ENCODE data around the gene IDH1. TPM values are rescaled to one million over a fixed set of nuclear protein-coding genes. Genes with fewer than 3 reads are reported as not detected.

The IDH1 gene
- total and polyA plus RNA-seq, 2 of the 13 experiments (the other 11 are each of a cell fraction or from before 2014, with no cell fraction given) = 312 to 1,077 TPM

DNA sequence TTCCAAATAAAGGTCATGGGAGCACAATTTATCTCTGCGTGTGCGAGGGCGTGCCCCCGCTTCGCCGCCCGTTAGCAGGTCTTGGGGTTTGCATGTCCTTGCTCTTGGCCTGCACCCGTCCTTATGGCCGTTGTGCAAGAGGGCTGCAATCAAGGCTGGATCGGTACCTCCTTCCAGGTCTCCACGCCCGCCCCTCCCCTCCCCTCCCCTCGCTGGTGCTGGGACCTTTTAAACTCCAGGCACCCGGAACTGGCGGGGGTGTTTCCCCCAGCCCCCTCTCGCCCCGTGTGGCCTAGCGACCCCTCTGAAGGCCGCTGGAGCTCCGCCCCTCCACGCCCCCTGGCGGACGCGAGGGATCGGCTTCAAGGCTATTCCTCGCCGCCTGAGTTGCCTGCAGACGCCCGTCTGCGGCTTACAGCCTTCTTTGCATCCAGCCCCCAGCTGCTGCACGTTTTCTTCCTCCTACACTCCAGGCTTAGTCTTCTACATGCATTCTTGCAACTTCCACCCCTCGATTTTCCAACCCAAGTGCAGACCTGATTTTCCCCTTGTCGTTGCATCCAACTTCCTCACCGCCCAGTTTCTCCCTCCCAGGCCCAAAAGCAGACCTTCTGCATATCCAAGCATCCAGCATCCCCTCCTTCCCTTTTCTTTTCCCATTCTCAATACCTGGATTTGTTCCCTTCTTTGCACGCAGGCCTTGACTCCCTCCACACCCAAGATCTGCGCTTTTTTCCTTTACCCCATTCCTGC lies 577 bp downstream of the IDH1 start (continued):
- TF ChIP-seq NFAT5 (CRISPR knock-in tag; IDR thresholded peaks at IDR 0.05) = no peak
- peak; percentile 32; the same call in 1 of the 2 replicates for TF ChIP-seq NRL (CRISPR knock-in tag; IDR thresholded peaks at IDR 0.05; ENCODE audit: borderline replicate concordance)
- peak; percentile 23 for TF ChIP-seq AGO1 (IDR thresholded peaks at IDR 0.05; ENCODE audit: low read depth, low read length, poor library complexity, severe bottlenecking)
- TF ChIP-seq ZNF839 (CRISPR knock-in tag; IDR thresholded peaks at IDR 0.05; ENCODE audit: borderline replicate concordance) = no peak
- no peak for TF ChIP-seq GPN1 (CRISPR knock-in tag; IDR thresholded peaks at IDR 0.05; ENCODE audit: borderline replicate concordance)
- no peak for TF ChIP-seq TRIM22 (IDR thresholded peaks at IDR 0.05)
- TF ChIP-seq ZNF788 (CRISPR knock-in tag; IDR thresholded peaks at IDR 0.05; ENCODE audit: borderline replicate concordance) = peak; percentile 82
- peak; percentile 66; the same call in 1 of the 2 replicates for TF ChIP-seq ZNF556 (CRISPR knock-in tag; IDR thresholded peaks at IDR 0.05; ENCODE audit: borderline replicate concordance)
- TF ChIP-seq, protein P1, sequence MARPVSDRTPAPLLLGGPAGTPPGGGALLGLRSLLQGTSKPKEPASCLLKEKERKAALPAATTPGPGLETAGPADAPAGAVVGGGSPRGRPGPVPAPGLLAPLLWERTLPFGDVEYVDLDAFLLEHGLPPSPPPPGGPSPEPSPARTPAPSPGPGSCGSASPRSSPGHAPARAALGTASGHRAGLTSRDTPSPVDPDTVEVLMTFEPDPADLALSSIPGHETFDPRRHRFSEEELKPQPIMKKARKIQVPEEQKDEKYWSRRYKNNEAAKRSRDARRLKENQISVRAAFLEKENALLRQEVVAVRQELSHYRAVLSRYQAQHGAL (CRISPR knock-in tag; IDR thresholded peaks at IDR 0.05; ENCODE audit: not compliant biosample characterization) = no peak
- no peak for TF ChIP-seq ZNF382 (CRISPR knock-in tag; IDR thresholded peaks at IDR 0.05; ENCODE audit: borderline replicate concordance)
- TF ChIP-seq RARG (CRISPR knock-in tag; IDR thresholded peaks at IDR 0.05; ENCODE audit: low read depth) = no peak
- TF ChIP-seq RBM39 (IDR thresholded peaks at IDR 0.05; ENCODE audit: low read depth, low read length, poor library complexity, severe bottlenecking) = peak; percentile 70
- no peak for TF ChIP-seq IKZF4 (CRISPR knock-in tag; IDR thresholded peaks at IDR 0.05; ENCODE audit: borderline replicate concordance, low read depth, not compliant biosample characterization)
- peak; percentile 26 for TF ChIP-seq ZC3H4 (CRISPR knock-in tag; IDR thresholded peaks at IDR 0.05; ENCODE audit: borderline replicate concordance)
- no peak; the same call in 1 of the 2 replicates for TF ChIP-seq ZNF572 (CRISPR knock-in tag; IDR thresholded peaks at IDR 0.05)
- no peak for TF ChIP-seq ZFAT (CRISPR knock-in tag; conservative IDR thresholded peaks at IDR 0.05)
- no peak for TF ChIP-seq PAWR (CRISPR knock-in tag; IDR thresholded peaks at IDR 0.05; ENCODE audit: borderline replicate concordance)
- 0 out of 2 replicates have a peak, but pooled peaks have one; percentile 79 for TF ChIP-seq MAZ (IDR thresholded peaks at IDR 0.05; ENCODE audit: borderline replicate concordance, low read depth, low read length)
- TF ChIP-seq MAZ (CRISPR knock-in tag; IDR thresholded peaks at IDR 0.05; ENCODE audit: low read depth) = peak; percentile 92
- peak; percentile 70 for TF ChIP-seq ZNF331 (CRISPR knock-in tag; IDR thresholded peaks at IDR 0.05)
